GM06990 (cell line): ENCODE measurements around the gene CMTM7.
"Not testable (repeated sequence)": the region's sequence is repeated elsewhere in the genome, so short reads cannot be mapped to it uniquely, and the experiment has no call there.

ENCODE experiments used
- DNase-seq: peaks from one replicate; pipeline ENCODE4 v3.0.0-alpha.2; 2011; ENCODE audit not compliant: insufficient read length; ENCODE audit errors: extremely low read depth
- H3K27me3 ChIP-seq: replicated peaks from 2 replicates; pipeline ENCODE4 v1.6.0; 2011; ENCODE audit warnings: low read length; ENCODE audit not compliant: control insufficient read depth, insufficient read depth
- H3K36me3 ChIP-seq: 2 replicates; pipeline ENCODE4 v1.5.1; 2011; ENCODE audit warnings: low read length; ENCODE audit not compliant: control insufficient read depth, insufficient read depth
- H3K4me3 ChIP-seq: replicated peaks from 2 replicates; pipeline ENCODE4 v1.5.1; 2011; ENCODE audit warnings: low read depth, mild to moderate bottlenecking, control low read depth, low read length
- CTCF ChIP-seq: IDR thresholded peaks from 2 replicates; pipeline ENCODE4 v1.5.1; 2011; ENCODE audit warnings: low read length, control low read depth, mild to moderate bottlenecking, inconsistent platforms; ENCODE audit not compliant: insufficient read depth, poor library complexity, severe bottlenecking

The CMTM7 gene

GRCh38 chr3:32467333-32468070 is 75.8 kb downstream of the CMTM7 start:
- TF ChIP-seq CTCF: peak; percentile 86
- H3K36me3 ChIP-seq: no peaks in the 10 kb centered on the region; the same call in 1 of the 2 replicates
- peak; percentile 83 for DNase-seq
- H3K4me3 ChIP-seq: peak overlapping the region; percentile 44
- no peaks in the 10 kb centered on the region for H3K27me3 ChIP-seq

- peak; percentile 50 for DNase-seq
- no peak overlapping the region for H3K4me3 ChIP-seq
- H3K27me3 ChIP-seq: no peaks in the 10 kb centered on the region
- no peaks in the 10 kb centered on the region; the same call in 1 of the 2 replicates for H3K36me3 ChIP-seq
- no peak for TF ChIP-seq CTCF
Observed at GRCh38 chr3:32469151-32469874, 77.7 kb downstream of the CMTM7 start.

- DNase-seq: no peak
- no peaks in the 10 kb centered on the region; the same call in 1 of the 2 replicates for H3K36me3 ChIP-seq
- H3K4me3 ChIP-seq: no peak overlapping the region
- no peaks in the 10 kb centered on the region for H3K27me3 ChIP-seq
- no peak for TF ChIP-seq CTCF
Observed at GRCh38 chr3:32470362-32470761, 78.7 kb downstream of the CMTM7 start.

GRCh38 chr3:32471246-32471645 is 79.6 kb downstream of the CMTM7 start:
- no peaks in the 10 kb centered on the region for H3K27me3 ChIP-seq
- TF ChIP-seq CTCF: no peak
- DNase-seq: no peak
- H3K4me3 ChIP-seq: no peak overlapping the region
- H3K36me3 ChIP-seq: no peaks in the 10 kb centered on the region; the same call in 1 of the 2 replicates

- not testable (repeated sequence) for H3K27me3 ChIP-seq, DNase-seq, H3K36me3 ChIP-seq, H3K4me3 ChIP-seq
Observed at GRCh38 chr3:32472151-32472550, 80.5 kb downstream of the CMTM7 start.

- no peaks in the 10 kb centered on the region; the same call in none of the 2 replicates for H3K36me3 ChIP-seq
- no peak overlapping the region for H3K4me3 ChIP-seq
- H3K27me3 ChIP-seq: no peaks in the 10 kb centered on the region
- no peak for TF ChIP-seq CTCF
- no peak for DNase-seq
Observed at GRCh38 chr3:32474201-32474600, 82.5 kb downstream of the CMTM7 start.
